Measurements from ENCODE around the gene RFX5. TPM values are rescaled to one million over a fixed set of nuclear protein-coding genes. Genes with fewer than 3 reads are reported as not detected.

Gene RFX5
- total and polyA plus RNA-seq, 9 of the 15 experiments (the other 6 are each of a cell fraction or from before 2014, with no cell fraction given): 3.8 to 48.2 (median 32.2) TPM

DNA sequence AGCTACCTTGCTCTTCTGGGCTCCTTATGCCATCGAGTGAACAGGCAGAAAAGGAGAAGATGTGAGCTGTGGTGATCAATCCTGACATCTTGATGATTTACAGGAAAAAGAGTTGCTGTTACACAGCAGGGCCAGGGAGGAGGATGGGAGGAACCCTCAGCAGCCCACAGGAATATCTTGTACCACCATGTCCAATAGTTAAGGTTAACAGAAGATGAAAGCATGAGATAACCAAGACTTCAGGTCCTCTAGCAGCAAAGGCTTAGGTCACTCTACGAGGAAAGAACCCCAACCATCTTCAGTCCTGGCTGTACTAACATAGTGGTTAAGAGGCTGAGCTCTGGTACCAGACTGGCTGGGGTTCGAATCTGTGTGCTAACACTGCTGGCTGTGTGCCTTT lies 37.5 kb upstream of the RFX5 start (continued):
- TF ChIP-seq, protein P1, sequence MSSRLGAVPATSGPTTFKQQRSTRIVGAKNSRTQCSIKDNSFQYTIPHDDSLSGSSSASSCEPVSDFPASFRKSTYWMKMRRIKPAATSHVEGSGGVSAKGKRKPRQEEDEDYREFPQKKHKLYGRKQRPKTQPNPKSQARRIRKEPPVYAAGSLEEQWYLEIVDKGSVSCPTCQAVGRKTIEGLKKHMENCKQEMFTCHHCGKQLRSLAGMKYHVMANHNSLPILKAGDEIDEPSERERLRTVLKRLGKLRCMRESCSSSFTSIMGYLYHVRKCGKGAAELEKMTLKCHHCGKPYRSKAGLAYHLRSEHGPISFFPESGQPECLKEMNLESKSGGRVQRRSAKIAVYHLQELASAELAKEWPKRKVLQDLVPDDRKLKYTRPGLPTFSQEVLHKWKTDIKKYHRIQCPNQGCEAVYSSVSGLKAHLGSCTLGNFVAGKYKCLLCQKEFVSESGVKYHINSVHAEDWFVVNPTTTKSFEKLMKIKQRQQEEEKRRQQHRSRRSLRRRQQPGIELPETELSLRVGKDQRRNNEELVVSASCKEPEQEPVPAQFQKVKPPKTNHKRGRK (tag; IDR thresholded peaks at IDR 0.05): no peak
- no peak for TF ChIP-seq TAF9B (IDR thresholded peaks at IDR 0.05; ENCODE audit: partially characterized antibody)
- no peak for TF ChIP-seq NR2C1 (IDR thresholded peaks at IDR 0.05)
- TF ChIP-seq NR2C1 (tag; IDR thresholded peaks at IDR 0.05): no peak
- TF ChIP-seq BRD4 (IDR thresholded peaks at IDR 0.05): no peak
- TF ChIP-seq, protein P2, sequence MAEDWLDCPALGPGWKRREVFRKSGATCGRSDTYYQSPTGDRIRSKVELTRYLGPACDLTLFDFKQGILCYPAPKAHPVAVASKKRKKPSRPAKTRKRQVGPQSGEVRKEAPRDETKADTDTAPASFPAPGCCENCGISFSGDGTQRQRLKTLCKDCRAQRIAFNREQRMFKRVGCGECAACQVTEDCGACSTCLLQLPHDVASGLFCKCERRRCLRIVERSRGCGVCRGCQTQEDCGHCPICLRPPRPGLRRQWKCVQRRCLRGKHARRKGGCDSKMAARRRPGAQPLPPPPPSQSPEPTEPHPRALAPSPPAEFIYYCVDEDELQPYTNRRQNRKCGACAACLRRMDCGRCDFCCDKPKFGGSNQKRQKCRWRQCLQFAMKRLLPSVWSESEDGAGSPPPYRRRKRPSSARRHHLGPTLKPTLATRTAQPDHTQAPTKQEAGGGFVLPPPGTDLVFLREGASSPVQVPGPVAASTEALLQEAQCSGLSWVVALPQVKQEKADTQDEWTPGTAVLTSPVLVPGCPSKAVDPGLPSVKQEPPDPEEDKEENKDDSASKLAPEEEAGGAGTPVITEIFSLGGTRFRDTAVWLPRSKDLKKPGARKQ (CRISPR knock-in tag; IDR thresholded peaks at IDR 0.05): no peak
- no peak for TF ChIP-seq PPARD (CRISPR knock-in tag; IDR thresholded peaks at IDR 0.05)
- 0 out of 2 replicates have a peak, but pooled peaks have one; percentile 3 for TF ChIP-seq EP300 (IDR thresholded peaks at IDR 0.05; ENCODE audit: low read length)
- TF ChIP-seq, protein P3, sequence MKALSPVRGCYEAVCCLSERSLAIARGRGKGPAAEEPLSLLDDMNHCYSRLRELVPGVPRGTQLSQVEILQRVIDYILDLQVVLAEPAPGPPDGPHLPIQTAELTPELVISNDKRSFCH (CRISPR knock-in tag; IDR thresholded peaks at IDR 0.05): no peak
- TF ChIP-seq, protein P3 (tag; IDR thresholded peaks at IDR 0.05): 0 out of 2 replicates have a peak, but pooled peaks have one; percentile 27
- TF ChIP-seq ATF7 (IDR thresholded peaks at IDR 0.05): 0 out of 2 replicates have a peak, but pooled peaks have one; percentile 23
- TF ChIP-seq ZNF431 (CRISPR knock-in tag; IDR thresholded peaks at IDR 0.05): no peak
- no peak; the same call in 1 of the 2 replicates for TF ChIP-seq RNF2 (IDR thresholded peaks at IDR 0.05)
- no peak for TF ChIP-seq PYGO2 (tag; IDR thresholded peaks at IDR 0.05)
- TF ChIP-seq CREM (IDR thresholded peaks at IDR 0.05; ENCODE audit: low read depth): no peak
- TF ChIP-seq MAFF (IDR thresholded peaks at IDR 0.05; ENCODE audit: low read length): no peak
- no peak for TF ChIP-seq BRF1 (IDR thresholded peaks at IDR 0.05; ENCODE audit: borderline replicate concordance, extremely low read depth, insufficient read length)
- no peak for TF ChIP-seq PTBP1 (IDR thresholded peaks at IDR 0.05; ENCODE audit: low read depth, low read length)
- no peak for TF ChIP-seq ZNF24 (IDR thresholded peaks at IDR 0.05)
- no peak for TF ChIP-seq PML (IDR thresholded peaks at IDR 0.05; ENCODE audit: low read length)
- no peak for TF ChIP-seq RBM22 (IDR thresholded peaks at IDR 0.05; ENCODE audit: low read depth, low read length, poor library complexity, severe bottlenecking)
- no peak for TF ChIP-seq ESRRB (CRISPR knock-in tag; IDR thresholded peaks at IDR 0.05; ENCODE audit: borderline replicate concordance)
- TF ChIP-seq ZNF444 (CRISPR knock-in tag; IDR thresholded peaks at IDR 0.05): no peak
- no peak for TF ChIP-seq PHB2 (IDR thresholded peaks at IDR 0.05; ENCODE audit: low read depth)
- no peak for TF ChIP-seq ELF2 (CRISPR knock-in tag; IDR thresholded peaks at IDR 0.05)

Measured in K562 (cell line).